A549 (cell line): ENCODE results near the gene SFI1. TPM values are rescaled to one million over a fixed set of nuclear protein-coding genes. Genes with fewer than 3 reads are reported as not detected.
A peak's percentile ranks its signal among the peaks of the same experiment; 100 is the strongest.

ENCODE experiments used
- ATAC-seq, 2 experiments: fragments of 200-7000 bp in 1 of 2; fragments of >200 bp in 1 of 2; cut with Nextera tagmentation in 1 of 2; cut with Tn5 transposase in 1 of 2; 3 replicates each; pipeline versions ENCODE4 v1.8.0 to v1.9.1; 2018 to 2020; ENCODE audit warnings: mild to moderate bottlenecking in 1 of 2, moderate library complexity in 1 of 2
- CTCF ChIA-PET: fragments of 300-600 bp; sonication (Branson Sonifier 250); formaldehyde crosslinking; extraction: SDS; loops from one replicate; lab custom pipeline; 2021; ENCODE audit warnings: antibody characterized with exemption, inconsistent platforms; lab: Yijun Ruan, JAX
- POLR2A ChIA-PET: fragments of 350-600 bp; formaldehyde crosslinking; extraction: SDS; loops from one replicate; lab custom pipeline; 2021; ENCODE audit warnings: antibody characterized with exemption, inconsistent platforms; lab: Yijun Ruan, JAX
- DNase-seq, 2 experiments: peaks; one replicate each; pipeline versions ENCODE4 v3.0.0 to v3.0.0-alpha.2; 2011 to 2016; ENCODE audit warnings: low read depth in 1 of 2, low spot score in 1 of 2
- FAIRE-seq: peaks from 2 replicates; lab custom pipeline; 2011; peaks lifted over from hg19 to GRCh38; lab: Jason Lieb, UNC
- H3K27ac ChIP-seq, 2 experiments: fragments of >200 bp; sonication (Bioruptor Twin); formaldehyde crosslinking; 3 replicates each; pipeline ENCODE4 v1.5.1; 2016 to 2017
- H3K4me1 ChIP-seq: fragments of >200 bp; sonication (Bioruptor Twin); formaldehyde crosslinking; 3 replicates; pipeline ENCODE4 v1.6.1; 2016
- H3K4me2 ChIP-seq: fragments of >200 bp; sonication (Bioruptor Twin); formaldehyde crosslinking; 3 replicates; pipeline ENCODE4 v1.6.1; 2016
- H3K4me3 ChIP-seq: fragments of >200 bp; sonication (Bioruptor Twin); formaldehyde crosslinking; 3 replicates; pipeline ENCODE4 v1.5.1; 2016
- H3K9me3 ChIP-seq: fragments of >200 bp; sonication (Bioruptor Twin); formaldehyde crosslinking; 3 replicates; pipeline ENCODE4 v1.6.1; 2016
- CEBPB ChIP-seq, 2 experiments: fragments of >200 bp in 1 of 2; sonication (Bioruptor Twin) in 1 of 2; formaldehyde crosslinking in 1 of 2; IDR thresholded peaks; 2 replicates each; pipeline ENCODE4 v1.6.1; 2012 to 2016
- CHD4 ChIP-seq: fragments of 200-600 bp; sonication (generic); IDR thresholded peaks from 2 replicates; pipeline ENCODE4 v1.6.1; 2016; ENCODE audit warnings: antibody characterized with exemption, mild to moderate bottlenecking, borderline replicate concordance
- ESRRA ChIP-seq: fragments of 150-350 bp; IDR thresholded peaks from 2 replicates; pipeline ENCODE4 v1.6.1; 2014; ENCODE audit warnings: mild to moderate bottlenecking, low read length, borderline replicate concordance
- FOSB ChIP-seq: fragments of 250-450 bp; sonication (Bioruptor Pico); IDR thresholded peaks from 2 replicates; pipeline ENCODE4 v1.5.0; 2020; ENCODE audit warnings: mild to moderate bottlenecking, moderate library complexity
- GATA3 ChIP-seq: IDR thresholded peaks from 2 replicates; pipeline ENCODE4 v1.6.1; 2012; ENCODE audit warnings: borderline replicate concordance
- HEYL ChIP-seq: fragments of 250-450 bp; sonication (Bioruptor Pico); IDR thresholded peaks from 2 replicates; pipeline ENCODE4 v1.8.0; 2021; ENCODE audit warnings: mild to moderate bottlenecking, moderate library complexity
- HOXA7 ChIP-seq: fragments of 250-450 bp; sonication (Bioruptor Pico); IDR thresholded peaks from 2 replicates; pipeline ENCODE4 v1.5.0; 2020; ENCODE audit warnings: mild to moderate bottlenecking, moderate library complexity
- KDM1A ChIP-seq: fragments of 200-600 bp; sonication (generic); IDR thresholded peaks from 2 replicates; pipeline ENCODE4 v1.6.1; 2016; ENCODE audit warnings: low read depth, mild to moderate bottlenecking
- KDM5A ChIP-seq: fragments of 200-600 bp; sonication (generic); IDR thresholded peaks from 2 replicates; pipeline ENCODE4 v1.6.1; 2016; ENCODE audit warnings: antibody characterized with exemption, mild to moderate bottlenecking
- MYC ChIP-seq: IDR thresholded peaks from 2 replicates; pipeline ENCODE4 v1.6.1; 2012; ENCODE audit warnings: mild to moderate bottlenecking, inconsistent platforms, low read length, improper control_type of control experiment, borderline replicate concordance
- NFE2L2 ChIP-seq: fragments of 150-350 bp; conservative IDR thresholded peaks from 2 replicates; pipeline ENCODE4 v1.6.1; 2014; ENCODE audit warnings: low read length
- POLR2AphosphoS2 ChIP-seq: conservative IDR thresholded peaks from 2 replicates; pipeline ENCODE4 v1.6.1; 2012; ENCODE audit warnings: low read length, improper control_type of control experiment, inconsistent platforms
- RARB ChIP-seq: fragments of 250-450 bp; sonication (Bioruptor Pico); IDR thresholded peaks from 2 replicates; pipeline ENCODE4 v1.8.0; 2021; ENCODE audit warnings: mild to moderate bottlenecking, moderate library complexity
- RCOR1 ChIP-seq: fragments of 150-350 bp; IDR thresholded peaks from 2 replicates; pipeline ENCODE4 v1.6.1; 2014; ENCODE audit warnings: antibody characterized with exemption, low read length, low read depth
- SMC3 ChIP-seq: fragments of >200 bp; sonication (Bioruptor Twin); formaldehyde crosslinking; IDR thresholded peaks from 3 replicates; pipeline ENCODE4 v1.6.1; 2018; ENCODE audit warnings: inconsistent platforms
- ZC3H11A ChIP-seq: fragments of 450-650 bp; IDR thresholded peaks from 2 replicates; pipeline ENCODE4 v1.6.1; 2014; ENCODE audit warnings: antibody characterized with exemption, mild to moderate bottlenecking
- ZNF302 ChIP-seq: fragments of 250-450 bp; sonication (Bioruptor Pico); IDR thresholded peaks from 2 replicates; pipeline ENCODE4 v1.9.0; 2021; ENCODE audit warnings: inconsistent platforms, mild to moderate bottlenecking, moderate library complexity
- ZSCAN20 ChIP-seq: fragments of 250-450 bp; sonication (Bioruptor Pico); IDR thresholded peaks from 2 replicates; pipeline ENCODE4 v1.8.0; 2022; ENCODE audit warnings: mild to moderate bottlenecking, moderate library complexity
- whole genome bisulfite sequencing: methylation state at CpG from one replicate; pipeline ENCODE4 v1.1.6; 2017; ENCODE audit errors: missing lambda C conversion rate; 5-methylcytosine and 5-hydroxymethylcytosine counted together
- polyA plus RNA-seq, 4 experiments: library from polyadenylated mRNA; depleted of rRNA in 3 of 4; stranded (reverse); fragments of >200 nt; fragmentation: RNase III in 1 of 4; extraction: RNeasy Plus Mini Kit Qiagen cat#74134 plus additional on column Dnase treatment in 1 of 4; gene quantifications; 2 replicates in 3 of 4; 3 replicates in 1 of 4; pipeline ENCODE4 v1.2.3, GENCODE V29; 2011 to 2017
- TF ChIP-seq, protein P1 (sequence below): fragments of 450-650 bp; IDR thresholded peaks from 2 replicates; pipeline ENCODE4 v1.6.1; 2014; ENCODE audit warnings: antibody characterized with exemption
- TF ChIP-seq, protein P2 (sequence below): IDR thresholded peaks from 2 replicates; pipeline ENCODE4 v1.6.1; 2012; ENCODE audit warnings: low read depth, borderline replicate concordance
- TF ChIP-seq, protein P3 (sequence below): fragments of 150-350 bp; IDR thresholded peaks from 2 replicates; pipeline ENCODE4 v1.6.1; 2014; ENCODE audit warnings: low read depth, mild to moderate bottlenecking, low read length
- TF ChIP-seq, protein P4 (sequence below): fragments of 250-450 bp; sonication (Bioruptor Pico); IDR thresholded peaks from 2 replicates; pipeline ENCODE4 v1.5.0; 2020; ENCODE audit warnings: low read depth, mild to moderate bottlenecking, moderate library complexity
- TF ChIP-seq, protein P5 (sequence below): fragments of >200 bp; sonication (Bioruptor Twin); formaldehyde crosslinking; IDR thresholded peaks from 3 replicates; pipeline ENCODE4 v1.5.1; 2016
- TF ChIP-seq, protein P6 (sequence below): IDR thresholded peaks from 2 replicates; pipeline ENCODE4 v1.6.1; 2012

SFI1 gene
- polyA plus RNA-seq, 2 of the 4 experiments (the other 2 are of a cell fraction), result 6.8 to 17.9 TPM

DNA sequence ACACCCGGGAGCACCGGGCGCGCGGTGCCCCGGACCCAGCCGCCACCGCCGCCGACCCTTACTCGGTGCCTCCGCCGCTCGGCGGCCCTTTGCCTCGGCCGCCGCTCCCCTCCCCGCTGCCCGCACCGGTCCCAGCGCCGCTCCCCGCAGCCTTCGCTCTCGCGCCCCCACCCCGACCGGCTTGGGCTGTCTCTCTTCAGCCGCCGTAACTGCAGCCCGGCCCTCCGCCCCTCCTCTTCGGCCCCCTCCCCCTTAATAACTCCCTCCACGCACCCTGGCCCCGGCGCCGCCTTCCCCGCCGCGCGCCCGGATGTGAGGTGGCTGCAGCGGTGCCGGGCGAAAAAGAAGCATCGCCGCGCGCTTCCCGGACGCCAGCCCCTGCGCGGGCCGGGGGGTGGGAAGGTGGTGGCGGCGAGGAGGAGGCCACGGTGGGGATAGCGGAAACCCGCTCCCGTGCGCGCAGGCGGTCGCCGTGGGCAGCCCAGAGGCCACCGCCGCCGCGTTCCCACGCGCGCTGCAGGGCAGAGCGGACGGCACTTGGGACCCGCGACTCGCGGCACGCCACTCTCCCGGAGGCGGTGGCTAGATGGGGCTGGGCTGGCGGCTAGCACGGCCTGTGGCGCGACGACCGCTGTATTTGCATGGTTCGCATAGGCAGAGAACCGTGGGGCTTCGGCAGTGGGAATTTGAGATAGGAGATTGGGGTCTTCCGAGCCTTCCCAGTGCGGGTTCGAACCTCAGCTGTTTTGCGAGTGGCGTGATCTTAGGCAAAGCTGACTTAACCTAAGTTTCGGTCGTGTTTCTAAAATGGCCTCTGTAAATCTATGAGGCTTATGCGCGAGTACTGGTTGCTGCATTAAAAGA, 6.5 kb upstream of the SFI1 start, which contains the start of gene EIF4ENIF1 (continued):
- TF ChIP-seq, protein P1, sequence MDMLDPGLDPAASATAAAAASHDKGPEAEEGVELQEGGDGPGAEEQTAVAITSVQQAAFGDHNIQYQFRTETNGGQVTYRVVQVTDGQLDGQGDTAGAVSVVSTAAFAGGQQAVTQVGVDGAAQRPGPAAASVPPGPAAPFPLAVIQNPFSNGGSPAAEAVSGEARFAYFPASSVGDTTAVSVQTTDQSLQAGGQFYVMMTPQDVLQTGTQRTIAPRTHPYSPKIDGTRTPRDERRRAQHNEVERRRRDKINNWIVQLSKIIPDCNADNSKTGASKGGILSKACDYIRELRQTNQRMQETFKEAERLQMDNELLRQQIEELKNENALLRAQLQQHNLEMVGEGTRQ, result no peak
- TF ChIP-seq, protein P2, sequence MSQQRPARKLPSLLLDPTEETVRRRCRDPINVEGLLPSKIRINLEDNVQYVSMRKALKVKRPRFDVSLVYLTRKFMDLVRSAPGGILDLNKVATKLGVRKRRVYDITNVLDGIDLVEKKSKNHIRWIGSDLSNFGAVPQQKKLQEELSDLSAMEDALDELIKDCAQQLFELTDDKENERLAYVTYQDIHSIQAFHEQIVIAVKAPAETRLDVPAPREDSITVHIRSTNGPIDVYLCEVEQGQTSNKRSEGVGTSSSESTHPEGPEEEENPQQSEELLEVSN, result no peak
- TF ChIP-seq CEBPB (IDR thresholded peaks at IDR 0.05) (no peak), CHD4 (no peak), ZNF302 (CRISPR knock-in tag) (no peak), GATA3 (0 out of 2 replicates have a peak, but pooled peaks have one; percentile 30), ESRRA (no peak), RCOR1 (no peak), KDM5A (no peak)
- TF ChIP-seq, protein P3, sequence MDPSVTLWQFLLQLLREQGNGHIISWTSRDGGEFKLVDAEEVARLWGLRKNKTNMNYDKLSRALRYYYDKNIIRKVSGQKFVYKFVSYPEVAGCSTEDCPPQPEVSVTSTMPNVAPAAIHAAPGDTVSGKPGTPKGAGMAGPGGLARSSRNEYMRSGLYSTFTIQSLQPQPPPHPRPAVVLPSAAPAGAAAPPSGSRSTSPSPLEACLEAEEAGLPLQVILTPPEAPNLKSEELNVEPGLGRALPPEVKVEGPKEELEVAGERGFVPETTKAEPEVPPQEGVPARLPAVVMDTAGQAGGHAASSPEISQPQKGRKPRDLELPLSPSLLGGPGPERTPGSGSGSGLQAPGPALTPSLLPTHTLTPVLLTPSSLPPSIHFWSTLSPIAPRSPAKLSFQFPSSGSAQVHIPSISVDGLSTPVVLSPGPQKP, result no peak
- TF ChIP-seq, protein P4, sequence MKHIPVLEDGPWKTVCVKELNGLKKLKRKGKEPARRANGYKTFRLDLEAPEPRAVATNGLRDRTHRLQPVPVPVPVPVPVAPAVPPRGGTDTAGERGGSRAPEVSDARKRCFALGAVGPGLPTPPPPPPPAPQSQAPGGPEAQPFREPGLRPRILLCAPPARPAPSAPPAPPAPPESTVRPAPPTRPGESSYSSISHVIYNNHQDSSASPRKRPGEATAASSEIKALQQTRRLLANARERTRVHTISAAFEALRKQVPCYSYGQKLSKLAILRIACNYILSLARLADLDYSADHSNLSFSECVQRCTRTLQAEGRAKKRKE, result no peak

DNA sequence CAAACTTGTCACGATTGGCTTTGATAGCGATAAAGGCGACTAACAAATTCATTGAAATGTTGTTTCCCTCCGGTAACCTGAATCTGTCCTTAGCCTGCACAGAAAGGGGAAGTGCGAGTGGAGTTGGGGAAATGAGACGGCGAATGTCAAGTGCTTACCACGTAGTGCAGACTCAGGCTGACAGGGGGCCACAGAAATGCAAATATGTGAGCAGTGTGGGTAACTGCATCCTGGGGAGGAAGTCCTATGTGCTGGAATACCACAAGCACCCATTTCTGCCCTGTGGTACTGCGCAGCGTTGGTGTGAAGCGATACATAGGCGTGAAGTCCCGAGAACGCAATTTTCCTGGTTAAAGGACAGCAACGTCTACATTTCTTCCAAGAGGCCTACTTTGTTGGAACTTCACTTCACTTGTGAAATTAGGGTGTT, 5.8 kb upstream of the SFI1 start:
- Histone ChIP-seq H3K4me3 (peak overlapping the region; percentile 97), H3K4me2 (peak overlapping the region; percentile 98), H3K27ac (peak overlapping the region; percentile 97 to 100), H3K9me3 (no peaks in the 10 kb centered on the region), H3K4me1 (peaks cover 20% of the 10 kb centered on the region)
- CTCF ChIA-PET, result interaction anchor here (1.4 kb wide), 1 partner anchor 480 kb away, joined by 3 read pairs; no protein-coding TSS in a partner anchor
- POLR2A ChIA-PET, result no interaction called here
- 8% methylated on average over 15 of the region's 15 CpGs for WGBS
- DNase-seq (peak; percentile 37 to 58), FAIRE-seq (no peak), ATAC-seq (peak; percentile 69 to 80; a peak in 5 of 6 replicates)
- no peak for TF ChIP-seq ESRRA
- no peak for TF ChIP-seq MYC
- no peak for TF ChIP-seq HOXA7

DNA sequence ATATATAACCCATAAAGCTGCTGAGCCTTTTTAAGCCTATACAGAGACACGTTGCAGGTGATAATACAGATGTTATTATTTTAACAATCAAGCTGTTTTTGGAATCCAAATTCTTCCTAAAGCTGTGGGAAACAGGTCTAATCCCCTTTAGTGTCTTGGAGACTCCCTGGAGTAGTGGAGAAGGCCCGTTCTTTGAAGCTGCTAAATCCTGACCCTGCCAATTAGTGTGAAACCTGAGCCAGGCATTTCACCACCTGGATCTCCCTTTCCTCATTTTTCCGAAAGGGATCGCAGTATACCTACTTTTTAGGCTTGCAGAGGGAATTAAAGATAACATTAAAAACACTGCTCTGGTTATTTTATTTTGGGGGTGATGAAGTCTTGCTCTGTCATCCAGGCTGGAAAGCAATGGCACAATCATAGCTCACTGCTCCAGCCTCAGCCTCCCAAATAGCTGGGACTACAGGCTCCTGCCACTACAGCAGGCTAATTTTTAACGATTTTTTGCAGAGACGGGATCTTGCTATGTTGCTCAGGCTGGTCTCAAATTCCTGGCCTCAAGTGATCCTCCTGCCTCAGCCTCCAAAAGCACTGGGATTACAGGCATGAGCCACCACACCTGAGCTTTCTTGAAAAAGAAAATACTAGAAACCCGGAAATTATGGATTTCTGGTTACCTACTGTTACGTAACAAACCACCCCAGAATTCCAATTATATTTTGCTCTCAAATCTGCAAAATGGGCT, 4.9 kb upstream of the SFI1 start:
- Histone ChIP-seq H3K27ac (peak overlapping the region; percentile 97 to 100), H3K4me2 (peak overlapping the region; percentile 98), H3K4me3 (no peak overlapping the region), H3K9me3 (no peaks in the 10 kb centered on the region), H3K4me1 (peaks cover 20% of the 10 kb centered on the region)
- ChIA-PET CTCF (interaction anchor here (1.4 kb wide), 1 partner anchor 479 kb away, joined by 3 read pairs; no protein-coding TSS in a partner anchor), POLR2A (no interaction called here)
- 88% methylated on average over 8 of the region's 8 CpGs for WGBS
- DNase-seq (no peak), FAIRE-seq (no peak), ATAC-seq (no peak)
- TF ChIP-seq ZC3H11A (no peak), FOSB (no peak), HOXA7 (no peak), ZSCAN20 (CRISPR knock-in tag) (no peak), NFE2L2 (no peak), ESRRA (no peak), RARB (CRISPR knock-in tag) (no peak), KDM1A (no peak), POLR2AphosphoS2 (no peak), SMC3 (no peak), KDM5A (no peak), ZNF302 (CRISPR knock-in tag) (no peak), HEYL (CRISPR knock-in tag) (no peak)
- TF ChIP-seq, protein P5, sequence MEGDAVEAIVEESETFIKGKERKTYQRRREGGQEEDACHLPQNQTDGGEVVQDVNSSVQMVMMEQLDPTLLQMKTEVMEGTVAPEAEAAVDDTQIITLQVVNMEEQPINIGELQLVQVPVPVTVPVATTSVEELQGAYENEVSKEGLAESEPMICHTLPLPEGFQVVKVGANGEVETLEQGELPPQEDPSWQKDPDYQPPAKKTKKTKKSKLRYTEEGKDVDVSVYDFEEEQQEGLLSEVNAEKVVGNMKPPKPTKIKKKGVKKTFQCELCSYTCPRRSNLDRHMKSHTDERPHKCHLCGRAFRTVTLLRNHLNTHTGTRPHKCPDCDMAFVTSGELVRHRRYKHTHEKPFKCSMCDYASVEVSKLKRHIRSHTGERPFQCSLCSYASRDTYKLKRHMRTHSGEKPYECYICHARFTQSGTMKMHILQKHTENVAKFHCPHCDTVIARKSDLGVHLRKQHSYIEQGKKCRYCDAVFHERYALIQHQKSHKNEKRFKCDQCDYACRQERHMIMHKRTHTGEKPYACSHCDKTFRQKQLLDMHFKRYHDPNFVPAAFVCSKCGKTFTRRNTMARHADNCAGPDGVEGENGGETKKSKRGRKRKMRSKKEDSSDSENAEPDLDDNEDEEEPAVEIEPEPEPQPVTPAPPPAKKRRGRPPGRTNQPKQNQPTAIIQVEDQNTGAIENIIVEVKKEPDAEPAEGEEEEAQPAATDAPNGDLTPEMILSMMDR, result no peak
- TF ChIP-seq, protein P6, sequence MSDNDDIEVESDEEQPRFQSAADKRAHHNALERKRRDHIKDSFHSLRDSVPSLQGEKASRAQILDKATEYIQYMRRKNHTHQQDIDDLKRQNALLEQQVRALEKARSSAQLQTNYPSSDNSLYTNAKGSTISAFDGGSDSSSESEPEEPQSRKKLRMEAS, result no peak
